Esophagus muscularis mucosa (tissue), 4 donors: Measurements from ENCODE around the gene PRKAR1B. TPM values are rescaled to one million over a fixed set of nuclear protein-coding genes. Genes with fewer than 3 reads are reported as not detected.

ENCODE experiments used
- DNase-seq: peaks from one replicate; pipeline ENCODE4 v3.0.0-alpha.2; 2017; ENCODE audit errors: extremely low spot score
- H3K27ac ChIP-seq, 4 donors: fragments of 200-600 bp; sonication (generic); replicated peaks in 1 of 4; 1 replicate in 3 of 4; 2 replicates in 1 of 4; pipeline ENCODE4 v1.5.1; 2016 to 2019; ENCODE audit warnings: mild to moderate bottlenecking in 1 of 4
- H3K27me3 ChIP-seq, 4 donors: fragments of 200-600 bp; sonication (generic); one replicate each; pipeline versions ENCODE4 v1.5.1 to v1.6.0; 2016 to 2019
- H3K36me3 ChIP-seq, 4 donors: fragments of 200-600 bp; sonication (generic); one replicate each; pipeline ENCODE4 v1.5.1; 2016 to 2019
- H3K4me1 ChIP-seq, 4 donors: fragments of 200-600 bp; sonication (generic); one replicate each; pipeline ENCODE4 v1.5.1; 2016 to 2019
- H3K4me3 ChIP-seq, 4 donors: fragments of 200-600 bp; sonication (generic); 1 replicate in 2 of 4; 2 replicates in 2 of 4; pipeline ENCODE4 v1.5.1; 2016 to 2019; ENCODE audit warnings: mild to moderate bottlenecking in 4 of 4, moderate library complexity in 1 of 4
- H3K9me3 ChIP-seq, 4 donors: fragments of 200-600 bp; sonication (generic); 1 replicate in 3 of 4; 2 replicates in 1 of 4; pipeline ENCODE4 v1.5.1; 2016 to 2019
- EP300 ChIP-seq: sonication (generic); formaldehyde crosslinking; IDR thresholded peaks from one replicate; pipeline ENCODE4 v1.6.1; 2017; ENCODE audit warnings: antibody characterized with exemption
- POLR2A ChIP-seq: fragments of 450-650 bp; IDR thresholded peaks from one replicate; pipeline ENCODE4 v1.6.1; 2017; ENCODE audit warnings: antibody characterized with exemption, moderate library complexity, mild to moderate bottlenecking, low read depth
- POLR2AphosphoS5 ChIP-seq, 2 donors: sonication (generic); formaldehyde crosslinking; IDR thresholded peaks; one replicate each; pipeline ENCODE4 v1.6.1; 2017; ENCODE audit warnings: antibody characterized with exemption in 2 of 2
- WGBS: methylation state at CpG from one replicate; pipeline ENCODE4 v1.1.5; 2018; 5-methylcytosine and 5-hydroxymethylcytosine counted together
- intact Hi-C: fragments of 100-400 bp; cut with DNase I; formaldehyde crosslinking; loops from one replicate; pipeline ENCODE4 v1.15.1; 2023
- total RNA-seq, 4 donors: library from RNA; depleted of rRNA; stranded (reverse); fragments of >200 nt; gene quantifications; one replicate each; pipeline versions ENCODE4 v1.1.0 to v1.2.1, GENCODE V29; 2016
- TF ChIP-seq, protein P1 (sequence below), 3 experiments: fragments of 200-600 bp in 2 of 3; fragments of 450-650 bp in 1 of 3; sonication (generic) in 2 of 3; IDR thresholded peaks; one replicate each; pipeline ENCODE4 v1.5.1; 2017 to 2019; ENCODE audit warnings: antibody characterized with exemption in 3 of 3, mild to moderate bottlenecking in 2 of 3, moderate library complexity in 1 of 3

The PRKAR1B gene
- total RNA-seq, 4 donors from 2014 or later = 15.4 to 46.9 (median 31.4) TPM

DNA sequence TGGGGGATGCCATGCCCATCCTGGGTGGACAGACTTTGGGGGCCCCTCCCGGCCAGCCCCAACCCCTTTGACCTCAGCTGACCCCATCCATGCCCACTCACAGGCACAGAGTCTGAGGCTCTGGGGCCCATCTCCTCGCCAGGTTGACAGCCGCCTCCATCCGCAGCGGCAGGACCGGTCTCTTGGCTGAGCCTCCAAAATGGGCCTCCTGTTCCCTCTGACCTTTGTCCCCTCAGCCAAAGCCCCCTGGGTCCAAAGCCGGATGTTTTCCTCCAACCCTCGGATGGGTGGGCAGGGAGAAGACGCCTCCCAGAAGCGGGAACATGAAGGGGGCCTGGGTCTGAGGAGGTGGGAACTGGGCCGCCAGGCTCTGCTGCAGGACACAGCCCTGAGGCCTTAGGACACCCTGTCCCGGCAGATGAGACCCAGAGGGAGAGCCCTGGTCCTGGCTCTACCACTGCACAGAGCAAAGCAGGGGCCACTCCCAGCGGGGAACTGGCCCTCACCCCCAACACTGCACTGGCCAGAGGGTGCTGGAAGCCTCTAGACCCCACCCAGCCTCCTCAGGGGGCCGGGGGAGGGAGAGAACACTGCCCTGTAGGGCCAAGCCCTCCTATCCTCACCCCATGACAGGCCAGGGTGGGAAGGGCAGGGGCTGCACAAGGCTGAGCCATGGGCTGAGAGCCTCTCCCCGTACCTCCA is 220.0 kb downstream of the PRKAR1B start:
- Histone ChIP-seq H3K4me1 (peaks cover 26 to 56% (median 35%) of the 10 kb centered on the region in 4 donors), H3K4me3 (no peak overlapping the region), H3K27me3 (no peaks in the 10 kb centered on the region), H3K9me3 (no peaks in the 10 kb centered on the region), H3K27ac (peak overlapping the region in 2 of 4 donors; percentile 31 to 34), H3K36me3 (peaks cover 31 to 90% (median 72%) of the 10 kb centered on the region in 4 donors)
- DNase-seq = no peak
- intact Hi-C loops = no loop called here
- TF ChIP-seq EP300 (no peak), POLR2AphosphoS5 (IDR thresholded peaks at IDR 0.05) (no peak), POLR2A (no peak)
- TF ChIP-seq, protein P1, sequence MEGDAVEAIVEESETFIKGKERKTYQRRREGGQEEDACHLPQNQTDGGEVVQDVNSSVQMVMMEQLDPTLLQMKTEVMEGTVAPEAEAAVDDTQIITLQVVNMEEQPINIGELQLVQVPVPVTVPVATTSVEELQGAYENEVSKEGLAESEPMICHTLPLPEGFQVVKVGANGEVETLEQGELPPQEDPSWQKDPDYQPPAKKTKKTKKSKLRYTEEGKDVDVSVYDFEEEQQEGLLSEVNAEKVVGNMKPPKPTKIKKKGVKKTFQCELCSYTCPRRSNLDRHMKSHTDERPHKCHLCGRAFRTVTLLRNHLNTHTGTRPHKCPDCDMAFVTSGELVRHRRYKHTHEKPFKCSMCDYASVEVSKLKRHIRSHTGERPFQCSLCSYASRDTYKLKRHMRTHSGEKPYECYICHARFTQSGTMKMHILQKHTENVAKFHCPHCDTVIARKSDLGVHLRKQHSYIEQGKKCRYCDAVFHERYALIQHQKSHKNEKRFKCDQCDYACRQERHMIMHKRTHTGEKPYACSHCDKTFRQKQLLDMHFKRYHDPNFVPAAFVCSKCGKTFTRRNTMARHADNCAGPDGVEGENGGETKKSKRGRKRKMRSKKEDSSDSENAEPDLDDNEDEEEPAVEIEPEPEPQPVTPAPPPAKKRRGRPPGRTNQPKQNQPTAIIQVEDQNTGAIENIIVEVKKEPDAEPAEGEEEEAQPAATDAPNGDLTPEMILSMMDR (IDR thresholded peaks at IDR 0.05) = no peak
- WGBS = 70% methylated on average over 2 of the region's 15 CpGs

DNA sequence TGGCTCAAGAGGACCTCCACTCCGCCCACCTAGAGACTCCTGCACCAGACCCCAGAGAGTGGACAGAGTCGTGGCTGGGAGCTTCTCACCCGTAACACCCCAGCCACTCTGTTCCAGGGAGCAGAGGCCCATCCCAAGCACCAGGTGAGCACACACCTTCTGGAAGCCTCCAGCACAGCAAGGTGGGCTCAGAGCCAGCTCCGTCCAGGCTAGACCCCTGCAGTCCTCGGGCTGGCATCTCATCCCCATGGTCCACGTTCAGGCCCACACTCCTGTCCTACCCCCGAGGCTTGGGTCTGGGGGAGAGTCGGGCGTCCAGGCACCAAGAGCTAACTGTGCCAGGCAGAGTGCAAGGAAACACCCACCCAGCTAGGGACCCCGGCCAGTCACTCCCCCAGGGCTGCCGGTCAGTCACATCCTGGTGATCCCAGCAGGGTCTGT is 220.7 kb downstream of the PRKAR1B start:
- no peak for DNase-seq
- intact Hi-C loops = no loop called here

DNA sequence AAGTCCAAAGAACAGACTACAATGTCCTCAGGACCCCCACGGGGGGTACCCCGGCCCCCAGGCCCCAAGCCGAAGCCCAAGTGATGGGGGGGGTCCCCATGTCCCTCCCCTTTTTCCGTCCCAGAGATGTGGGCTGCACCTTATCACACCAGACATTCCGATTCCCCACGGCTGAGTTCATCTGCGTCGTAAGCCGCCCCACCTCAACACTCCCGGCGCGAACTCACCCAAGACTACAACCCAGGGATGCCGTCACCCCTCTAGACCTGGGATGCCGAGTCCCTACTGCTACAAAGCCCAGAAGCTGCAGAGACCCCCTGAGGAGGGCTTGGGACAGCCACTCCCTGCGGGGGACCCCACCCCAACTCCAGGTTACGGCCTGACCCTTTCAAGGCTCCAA is 221.9 kb downstream of the PRKAR1B start:
- no peak for DNase-seq

More for the DNA sequence above, 220.7 kb downstream of the PRKAR1B start:
- Histone ChIP-seq H3K36me3 (peaks cover 37 to 90% (median 72%) of the 10 kb centered on the region in 4 donors), H3K27ac (peak overlapping the region in 1 of 4 donors; percentile 34), H3K4me1 (peaks cover 26 to 50% (median 31%) of the 10 kb centered on the region in 4 donors), H3K4me3 (no peak overlapping the region), H3K27me3 (no peaks in the 10 kb centered on the region), H3K9me3 (no peaks in the 10 kb centered on the region)
- WGBS = no CpG with 5 or more reads among the region's 11 CpGs
- TF ChIP-seq EP300 = no peak
- TF ChIP-seq POLR2AphosphoS5 (IDR thresholded peaks at IDR 0.05) = peak in 1 of 2 donors; percentile 3

DNA sequence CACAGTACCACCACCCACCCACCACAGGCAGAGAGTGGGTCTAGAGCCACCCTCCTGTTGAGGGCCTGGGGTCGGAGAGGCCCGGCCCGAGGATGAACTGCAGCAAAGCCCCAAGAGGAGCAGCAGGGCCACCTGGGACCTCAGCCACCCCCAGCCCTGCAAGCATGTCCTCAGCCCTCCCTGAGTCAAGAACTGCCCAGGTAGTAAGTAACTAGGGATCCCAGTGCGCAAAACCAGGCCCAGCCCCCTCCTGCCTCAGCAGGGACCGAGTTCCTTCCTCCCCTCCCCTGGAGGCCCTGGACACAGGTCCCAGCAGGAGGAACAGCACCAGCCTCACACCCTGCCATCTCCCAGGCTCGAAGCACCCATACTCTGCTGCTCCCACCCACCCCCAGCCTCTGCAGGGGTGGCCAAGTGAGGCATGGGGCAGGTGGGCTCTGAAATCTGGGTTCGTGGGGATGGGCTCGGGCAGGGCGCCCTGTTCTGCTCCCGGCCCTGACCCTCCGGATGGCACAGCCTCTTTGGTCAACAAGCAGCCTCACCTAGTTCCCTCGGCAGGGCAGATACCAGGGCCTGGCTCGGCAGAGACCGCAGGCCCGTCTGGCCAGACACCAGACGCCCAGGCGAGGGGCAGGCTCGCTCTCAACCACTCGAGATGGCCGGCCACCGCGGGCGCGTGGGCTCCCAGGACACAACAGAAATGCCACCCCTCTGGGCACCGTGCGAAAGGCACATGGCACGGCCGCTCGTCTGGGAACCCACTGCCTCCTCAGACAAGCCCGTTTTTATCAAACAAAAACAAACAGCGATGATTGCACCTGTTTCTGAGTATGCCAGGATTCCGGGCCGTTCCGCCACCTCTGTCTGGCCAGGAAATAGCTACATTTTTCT is 222.6 kb downstream of the PRKAR1B start:
- H3K27me3 ChIP-seq = no peaks in the 10 kb centered on the region
- DNase-seq = no peak
- peaks cover 48 to 90% (median 77%) of the 10 kb centered on the region in 4 donors for H3K36me3 ChIP-seq
- no peaks in the 10 kb centered on the region for H3K9me3 ChIP-seq
- peaks cover 26 to 45% (median 28%) of the 10 kb centered on the region in 4 donors for H3K4me1 ChIP-seq
- H3K4me3 ChIP-seq = no peak overlapping the region
- TF ChIP-seq POLR2A (no peak), EP300 (no peak), POLR2AphosphoS5 (IDR thresholded peaks at IDR 0.05) (no peak)
- TF ChIP-seq, protein P1 (IDR thresholded peaks at IDR 0.05) = no peak
- intact Hi-C loops = no loop called here
- H3K27ac ChIP-seq = peak overlapping the region; percentile 35 to 62 (median 44)
- 85% methylated on average over 27 of the region's 34 CpGs for WGBS

More for the DNA sequence above, 221.9 kb downstream of the PRKAR1B start:
- 83% methylated on average over 12 of the region's 16 CpGs for WGBS
- Histone ChIP-seq H3K9me3 (no peaks in the 10 kb centered on the region), H3K4me1 (peaks cover 26 to 46% (median 30%) of the 10 kb centered on the region in 4 donors), H3K27me3 (no peaks in the 10 kb centered on the region), H3K4me3 (no peak overlapping the region), H3K27ac (peak overlapping the region in 3 of 4 donors; percentile 6 to 62 (median 35)), H3K36me3 (peaks cover 48 to 90% (median 77%) of the 10 kb centered on the region in 4 donors)
- TF ChIP-seq POLR2A = no peak
- no peak for TF ChIP-seq EP300
- no peak for TF ChIP-seq POLR2AphosphoS5 (IDR thresholded peaks at IDR 0.05)
- TF ChIP-seq, protein P1 (IDR thresholded peaks at IDR 0.05) = no peak
- intact Hi-C loops = no loop called here
